ENCODE data around the gene IMPDH2.

GRCh38 chr3:49026536-49026935 lies 2.7 kb downstream of the IMPDH2 start:
- no peak for TF ChIP-seq CTCF (IDR thresholded peaks at IDR 0.05)
- TF ChIP-seq POLR2A (IDR thresholded peaks at IDR 0.05) = no peak

Measured in body of pancreas (tissue), 4 donors.